ENCODE data around the gene OR10R2.
"Not testable (repeated sequence)": the region's sequence is repeated elsewhere in the genome, so short reads cannot be mapped to it uniquely, and the experiment has no call there.

The OR10R2 gene

GRCh38 chr1:158471920-158472319, at the start of gene OR10R2:
Gene OR10R2, plus strand, starts transcription at chr1:158472220. Its CDS starts 106 bp downstream, at chr1:158472326.
- no peak for DNase-seq

- DNase-seq = no peak
Measured at GRCh38 chr1:158425027-158425426, 47.0 kb upstream of the OR10R2 start.

- no peak for DNase-seq
Measured at GRCh38 chr1:158426137-158426536, 45.9 kb upstream of the OR10R2 start, which contains the start of gene OR10K2. Gene OR10K2, minus strand, starts transcription at chr1:158426237. Its CDS starts 5,371 bp downstream, at chr1:158420866.

GRCh38 chr1:158430163-158430562, 41.9 kb upstream of the OR10R2 start:
- not testable (repeated sequence) for DNase-seq

- no peak for DNase-seq
Measured at GRCh38 chr1:158434741-158435140, 37.3 kb upstream of the OR10R2 start.

GRCh38 chr1:158445376-158445775, 26.6 kb upstream of the OR10R2 start:
- no peak for DNase-seq

- DNase-seq = no peak
Measured at GRCh38 chr1:158454537-158454936, 17.5 kb upstream of the OR10R2 start.

- no peak for DNase-seq
Measured at GRCh38 chr1:158457246-158457645, 14.8 kb upstream of the OR10R2 start.

- no peak for DNase-seq
Measured at GRCh38 chr1:158458263-158458662, 13.8 kb upstream of the OR10R2 start.

GRCh38 chr1:158461534-158461933, 10.5 kb upstream of the OR10R2 start, which contains the start of gene OR10K1:
Gene OR10K1, plus strand, starts transcription at chr1:158461834. Its CDS starts 3,728 bp downstream, at chr1:158465562.
- no peak for DNase-seq

- no peak for DNase-seq
Measured at GRCh38 chr1:158485455-158485854, 13.4 kb downstream of the OR10R2 start.

- DNase-seq = no peak
Measured at GRCh38 chr1:158491316-158491715, 19.3 kb downstream of the OR10R2 start.

GRCh38 chr1:158493054-158493453, 21.0 kb downstream of the OR10R2 start:
- DNase-seq = no peak

- no peak for DNase-seq
Measured at GRCh38 chr1:158494796-158495195, 22.8 kb downstream of the OR10R2 start.

- no peak for DNase-seq
Measured at GRCh38 chr1:158496374-158496773, 24.4 kb downstream of the OR10R2 start.

GRCh38 chr1:158506369-158506987, 34.5 kb downstream of the OR10R2 start:
- DNase-seq = peak; percentile 49

- no peak for DNase-seq
Measured at GRCh38 chr1:158507511-158507910, 35.5 kb downstream of the OR10R2 start.

- no peak for DNase-seq
Measured at GRCh38 chr1:158509471-158510156, 37.6 kb downstream of the OR10R2 start.

GRCh38 chr1:158516966-158517365, 44.9 kb downstream of the OR10R2 start:
- no peak for DNase-seq

GRCh38 chr1:158520021-158520420, 48.0 kb downstream of the OR10R2 start:
- no peak for DNase-seq

- DNase-seq = no peak
Measured at GRCh38 chr1:158520955-158521665, 49.1 kb downstream of the OR10R2 start.

GRCh38 chr1:158521666-158522058, 49.6 kb downstream of the OR10R2 start:
- no peak for DNase-seq

GRCh38 chr1:158527190-158527815, 55.3 kb downstream of the OR10R2 start:
- peak; percentile 15 for DNase-seq
